HEK293T (cell line): ENCODE measurements around the gene HPSE2.

Source experiments
- CTCF ChIA-PET: fragments of 350-600 bp; formaldehyde crosslinking; extraction: SDS; loops from one replicate; lab custom pipeline; 2021; ENCODE audit warnings: antibody characterized with exemption, inconsistent platforms; lab: Yijun Ruan, JAX
- POLR2A ChIA-PET: fragments of 350-600 bp; formaldehyde crosslinking; extraction: SDS; loops from one replicate; lab custom pipeline; 2020; ENCODE audit warnings: antibody characterized with exemption, inconsistent platforms; lab: Yijun Ruan, JAX
- DNase-seq: peaks from one replicate; pipeline ENCODE4 v3.0.0; 2012; ENCODE audit warnings: mixed read lengths; ENCODE audit errors: extremely low spot score
- ARNT ChIP-seq: fragments of 450-650 bp; IDR thresholded peaks from 2 replicates; pipeline ENCODE4 v1.6.1; 2017; ENCODE audit warnings: mild to moderate bottlenecking
- BHLHE40 ChIP-seq: fragments of 450-650 bp; IDR thresholded peaks from 2 replicates; pipeline ENCODE4 v1.6.1; 2016; ENCODE audit warnings: mild to moderate bottlenecking, moderate library complexity, borderline replicate concordance
- CTBP1 ChIP-seq: fragments of 450-650 bp; IDR thresholded peaks from 2 replicates; pipeline ENCODE4 v1.6.1; 2016; ENCODE audit warnings: borderline replicate concordance
- ELF4 ChIP-seq: fragments of 450-650 bp; IDR thresholded peaks from 2 replicates; pipeline ENCODE4 v1.6.1; 2017; ENCODE audit warnings: antibody characterized with exemption
- FOXA1 ChIP-seq: fragments of 450-650 bp; IDR thresholded peaks from 2 replicates; pipeline ENCODE4 v1.6.1; 2016; ENCODE audit warnings: mild to moderate bottlenecking
- FOXK2 ChIP-seq: fragments of 450-650 bp; IDR thresholded peaks from 2 replicates; pipeline ENCODE4 v1.6.1; 2016; ENCODE audit warnings: mild to moderate bottlenecking
- FOXM1 ChIP-seq: fragments of 450-650 bp; IDR thresholded peaks from 2 replicates; pipeline ENCODE4 v1.6.1; 2017; ENCODE audit warnings: mild to moderate bottlenecking, borderline replicate concordance
- HDGF ChIP-seq: fragments of 450-650 bp; IDR thresholded peaks from 2 replicates; pipeline ENCODE4 v1.6.1; 2017; ENCODE audit warnings: antibody characterized with exemption, borderline replicate concordance
- L3MBTL2 ChIP-seq: fragments of 450-650 bp; conservative IDR thresholded peaks from 2 replicates; pipeline ENCODE4 v1.6.1; 2016; ENCODE audit warnings: mild to moderate bottlenecking
- LEF1 ChIP-seq: fragments of 450-650 bp; IDR thresholded peaks from 2 replicates; pipeline ENCODE4 v1.6.1; 2017; ENCODE audit warnings: mild to moderate bottlenecking, borderline replicate concordance
- NFRKB ChIP-seq: fragments of 450-650 bp; IDR thresholded peaks from 2 replicates; pipeline ENCODE4 v1.6.1; 2016; ENCODE audit warnings: mild to moderate bottlenecking, moderate library complexity
- SP1 ChIP-seq: fragments of 450-650 bp; IDR thresholded peaks from 2 replicates; pipeline ENCODE4 v1.6.1; 2017
- SUZ12 ChIP-seq: fragments of 450-650 bp; IDR thresholded peaks from 2 replicates; pipeline ENCODE4 v1.6.1; 2016; ENCODE audit warnings: mild to moderate bottlenecking
- TARDBP ChIP-seq: fragments of 450-650 bp; IDR thresholded peaks from 2 replicates; pipeline ENCODE4 v1.6.1; 2016
- ZNF384 ChIP-seq: fragments of 450-650 bp; IDR thresholded peaks from 2 replicates; pipeline ENCODE4 v1.6.1; 2016
- TF ChIP-seq, protein P1 (sequence below): fragments of 450-650 bp; IDR thresholded peaks from 2 replicates; pipeline ENCODE4 v1.6.1; 2016

The HPSE2 gene

GRCh38 chr10:98610836-98611235, 624.8 kb downstream of the HPSE2 start:
- POLR2A ChIA-PET: no interaction called here
- no peak for DNase-seq
- CTCF ChIA-PET: no interaction called here
- TF ChIP-seq SUZ12: no peak
- TF ChIP-seq ELF4: no peak
- no peak for TF ChIP-seq ARNT
- no peak for TF ChIP-seq FOXA1
- no peak for TF ChIP-seq NFRKB
- TF ChIP-seq HDGF: no peak
- no peak for TF ChIP-seq CTBP1
- no peak for TF ChIP-seq FOXK2
- no peak for TF ChIP-seq FOXM1
- TF ChIP-seq SP1: no peak
- no peak for TF ChIP-seq BHLHE40
- no peak for TF ChIP-seq LEF1
- TF ChIP-seq TARDBP: no peak
- TF ChIP-seq, protein P1, sequence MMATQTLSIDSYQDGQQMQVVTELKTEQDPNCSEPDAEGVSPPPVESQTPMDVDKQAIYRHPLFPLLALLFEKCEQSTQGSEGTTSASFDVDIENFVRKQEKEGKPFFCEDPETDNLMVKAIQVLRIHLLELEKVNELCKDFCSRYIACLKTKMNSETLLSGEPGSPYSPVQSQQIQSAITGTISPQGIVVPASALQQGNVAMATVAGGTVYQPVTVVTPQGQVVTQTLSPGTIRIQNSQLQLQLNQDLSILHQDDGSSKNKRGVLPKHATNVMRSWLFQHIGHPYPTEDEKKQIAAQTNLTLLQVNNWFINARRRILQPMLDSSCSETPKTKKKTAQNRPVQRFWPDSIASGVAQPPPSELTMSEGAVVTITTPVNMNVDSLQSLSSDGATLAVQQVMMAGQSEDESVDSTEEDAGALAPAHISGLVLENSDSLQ: no peak
- TF ChIP-seq L3MBTL2: no peak
- no peak for TF ChIP-seq ZNF384

- ChIA-PET POLR2A (no interaction called here), CTCF (no interaction called here)
- TF ChIP-seq SUZ12 (no peak), ZNF384 (no peak), HDGF (no peak), L3MBTL2 (no peak), ELF4 (no peak), FOXM1 (no peak), LEF1 (no peak), SP1 (no peak), CTBP1 (no peak), FOXK2 (no peak), BHLHE40 (no peak), ARNT (no peak), NFRKB (no peak), FOXA1 (no peak), TARDBP (no peak)
- TF ChIP-seq, protein P1: no peak
- no peak for DNase-seq
These were observed 625.4 kb downstream of the HPSE2 start for GRCh38 chr10:98610301-98610700.

DNA sequence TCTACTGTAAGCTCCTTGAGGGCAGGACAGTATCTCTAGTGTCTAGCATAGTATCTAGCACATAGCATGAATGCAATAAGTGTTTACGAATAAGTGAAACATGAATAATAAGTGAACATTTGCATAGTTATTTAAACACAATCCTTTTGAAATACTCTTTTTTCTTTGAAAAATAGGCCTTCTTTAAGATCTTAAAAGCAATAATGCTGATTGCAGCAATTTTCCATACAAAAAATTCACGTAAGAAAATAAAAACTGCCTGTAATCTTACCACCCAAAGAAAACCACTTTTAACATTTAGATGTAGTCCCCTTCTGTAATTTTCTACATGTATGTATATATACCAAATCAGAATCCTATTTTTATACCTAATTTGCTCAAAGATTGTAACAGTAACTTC, 626.4 kb downstream of the HPSE2 start:
- ChIA-PET POLR2A (no interaction called here), CTCF (no interaction called here)
- TF ChIP-seq, protein P1: no peak
- no peak for TF ChIP-seq TARDBP
- TF ChIP-seq SP1: no peak
- TF ChIP-seq L3MBTL2: no peak
- TF ChIP-seq FOXK2: no peak
- no peak for TF ChIP-seq FOXA1
- TF ChIP-seq HDGF: no peak
- no peak for TF ChIP-seq LEF1
- no peak for TF ChIP-seq ZNF384
- TF ChIP-seq SUZ12: no peak
- TF ChIP-seq NFRKB: no peak
- no peak for TF ChIP-seq FOXM1
- no peak for TF ChIP-seq ARNT
- TF ChIP-seq ELF4: no peak
- no peak for TF ChIP-seq CTBP1
- no peak for TF ChIP-seq BHLHE40
- no peak for DNase-seq

DNA sequence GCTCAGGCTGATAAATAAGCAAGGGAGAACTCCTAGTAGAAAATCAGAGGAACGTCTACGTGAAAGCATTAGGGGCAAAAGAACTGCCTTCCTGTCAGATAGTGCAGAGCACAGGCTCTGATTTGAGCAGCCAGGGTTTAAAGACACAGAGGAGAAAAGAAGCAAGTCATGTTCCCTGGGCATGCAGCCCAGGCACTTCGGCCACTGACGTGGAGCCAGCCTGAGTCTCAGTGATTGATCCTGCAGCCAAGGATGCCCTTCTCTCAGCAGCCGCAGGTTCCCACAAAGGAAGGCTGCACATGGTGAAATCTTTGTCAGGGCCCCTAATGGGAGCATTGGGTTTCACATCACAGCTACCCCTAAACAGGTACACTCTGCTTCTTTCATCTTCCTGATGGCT, 627.2 kb downstream of the HPSE2 start:
- ChIA-PET POLR2A (no interaction called here), CTCF (no interaction called here)
- no peak for DNase-seq
- no peak for TF ChIP-seq TARDBP
- TF ChIP-seq, protein P1: no peak
- TF ChIP-seq SP1: no peak
- TF ChIP-seq ZNF384: no peak
- no peak for TF ChIP-seq L3MBTL2
- no peak for TF ChIP-seq BHLHE40
- TF ChIP-seq SUZ12: no peak
- TF ChIP-seq NFRKB: no peak
- TF ChIP-seq CTBP1: no peak
- no peak for TF ChIP-seq HDGF
- no peak for TF ChIP-seq FOXK2
- TF ChIP-seq ELF4: no peak
- TF ChIP-seq FOXA1: no peak
- TF ChIP-seq LEF1: no peak
- no peak for TF ChIP-seq ARNT

DNA sequence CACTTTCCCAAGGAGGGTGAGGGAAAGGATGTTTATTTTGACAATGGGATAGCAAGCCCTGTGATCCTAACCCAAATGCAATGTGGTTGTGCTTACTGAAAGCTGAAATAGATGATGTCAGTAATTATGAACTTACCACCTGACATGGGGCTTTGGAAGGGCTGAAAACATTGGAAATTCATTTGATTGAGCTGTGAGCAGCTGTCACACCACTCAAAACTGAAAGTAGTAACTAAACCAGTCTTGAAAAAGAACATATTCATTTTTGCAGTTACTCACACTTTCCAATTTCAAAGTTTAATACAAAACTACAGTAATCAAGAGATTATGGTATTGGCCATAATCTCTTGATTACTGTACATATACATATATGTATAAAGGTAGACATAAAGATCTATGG, 633.4 kb downstream of the HPSE2 start:
- DNase-seq: no peak
- ChIA-PET POLR2A (no interaction called here), CTCF (no interaction called here)
- no peak for TF ChIP-seq FOXK2
- TF ChIP-seq NFRKB: no peak
- TF ChIP-seq L3MBTL2: no peak
- no peak for TF ChIP-seq TARDBP
- no peak for TF ChIP-seq LEF1
- no peak for TF ChIP-seq ARNT
- TF ChIP-seq SUZ12: no peak
- TF ChIP-seq FOXM1: no peak
- TF ChIP-seq ELF4: no peak
- TF ChIP-seq BHLHE40: no peak
- no peak for TF ChIP-seq FOXA1
- no peak for TF ChIP-seq CTBP1
